Measurements from ENCODE around the gene YPEL1.

GRCh38 chr22:21680830-21681565 lies 54.6 kb downstream of the YPEL1 start:
- TF ChIP-seq JUND (IDR thresholded peaks at IDR 0.05; ENCODE audit: low read length) (no peak), CTCF (IDR thresholded peaks at IDR 0.05; ENCODE audit: control extremely low read depth in 1 of 3, insufficient read depth in 1 of 3, low read depth in 1 of 3, low read length in 3 of 3) (no peak)

Measured in H1 (cell line).